Neural cell (in vitro differentiated cells): Measurements from ENCODE around the gene POLK.

ENCODE experiments used
- EP300 ChIP-seq: fragments of 450-650 bp; conservative IDR thresholded peaks from 2 replicates; pipeline ENCODE4 v1.6.1; 2014; ENCODE audit warnings: antibody characterized with exemption, mild to moderate bottlenecking, moderate library complexity; ENCODE audit not compliant: poor library complexity, severe bottlenecking
- EZH2 ChIP-seq: fragments of 200-600, 300-800 bp; shearing (Covaris generic), sonication (generic); IDR thresholded peaks from 2 replicates; pipeline ENCODE4 v1.6.1; 2014; ENCODE audit warnings: antibody characterized with exemption, low read length, borderline replicate concordance, mild to moderate bottlenecking; ENCODE audit not compliant: insufficient read depth, poor library complexity, severe bottlenecking
- MXI1 ChIP-seq: fragments of 450-650 bp; conservative IDR thresholded peaks from 2 replicates; pipeline ENCODE4 v1.6.1; 2014; ENCODE audit warnings: antibody characterized with exemption, mild to moderate bottlenecking; ENCODE audit not compliant: poor library complexity, severe bottlenecking
- POLR2AphosphoS5 ChIP-seq: IDR thresholded peaks from 2 replicates; pipeline ENCODE4 v1.6.1; 2012
- SMC3 ChIP-seq: fragments of 450-650 bp; conservative IDR thresholded peaks from 2 replicates; pipeline ENCODE4 v1.6.1; 2014; ENCODE audit warnings: antibody characterized with exemption, mild to moderate bottlenecking, moderate library complexity; ENCODE audit not compliant: poor library complexity
- TAF1 ChIP-seq: IDR thresholded peaks from 2 replicates; pipeline ENCODE4 v1.6.1; 2012; ENCODE audit warnings: low read depth
- TF ChIP-seq, protein P1 (sequence below): fragments of 450-650 bp; IDR thresholded peaks from 2 replicates; pipeline ENCODE4 v1.5.1; 2014; ENCODE audit warnings: antibody characterized with exemption, mild to moderate bottlenecking, moderate library complexity; ENCODE audit not compliant: poor library complexity, severe bottlenecking
- TF ChIP-seq, protein P2 (sequence below): IDR thresholded peaks from 2 replicates; pipeline ENCODE4 v1.6.1; 2012; ENCODE audit warnings: borderline replicate concordance

DNA sequence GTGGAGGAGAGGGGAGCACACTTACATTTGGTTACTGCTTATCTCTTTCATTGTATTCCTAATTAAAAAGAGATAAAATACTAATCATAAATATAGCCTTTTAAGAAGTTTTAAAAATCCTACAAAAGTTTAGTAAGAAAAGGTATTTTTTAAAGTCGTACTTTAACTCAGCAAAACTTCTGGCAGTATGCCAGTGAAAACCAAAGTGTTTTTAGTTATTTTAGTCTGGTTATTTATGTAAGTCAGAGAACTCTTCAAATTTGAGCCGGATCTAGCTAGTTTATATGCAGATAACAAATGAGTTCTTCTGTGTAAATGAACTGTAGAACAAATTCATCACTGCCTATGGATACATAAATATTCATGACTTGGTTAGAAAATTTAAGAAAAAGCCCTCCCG lies 63.1 kb downstream of the POLK start:
- no peak for TF ChIP-seq EP300
- TF ChIP-seq POLR2AphosphoS5: no peak
- TF ChIP-seq SMC3: no peak
- TF ChIP-seq, protein P1, sequence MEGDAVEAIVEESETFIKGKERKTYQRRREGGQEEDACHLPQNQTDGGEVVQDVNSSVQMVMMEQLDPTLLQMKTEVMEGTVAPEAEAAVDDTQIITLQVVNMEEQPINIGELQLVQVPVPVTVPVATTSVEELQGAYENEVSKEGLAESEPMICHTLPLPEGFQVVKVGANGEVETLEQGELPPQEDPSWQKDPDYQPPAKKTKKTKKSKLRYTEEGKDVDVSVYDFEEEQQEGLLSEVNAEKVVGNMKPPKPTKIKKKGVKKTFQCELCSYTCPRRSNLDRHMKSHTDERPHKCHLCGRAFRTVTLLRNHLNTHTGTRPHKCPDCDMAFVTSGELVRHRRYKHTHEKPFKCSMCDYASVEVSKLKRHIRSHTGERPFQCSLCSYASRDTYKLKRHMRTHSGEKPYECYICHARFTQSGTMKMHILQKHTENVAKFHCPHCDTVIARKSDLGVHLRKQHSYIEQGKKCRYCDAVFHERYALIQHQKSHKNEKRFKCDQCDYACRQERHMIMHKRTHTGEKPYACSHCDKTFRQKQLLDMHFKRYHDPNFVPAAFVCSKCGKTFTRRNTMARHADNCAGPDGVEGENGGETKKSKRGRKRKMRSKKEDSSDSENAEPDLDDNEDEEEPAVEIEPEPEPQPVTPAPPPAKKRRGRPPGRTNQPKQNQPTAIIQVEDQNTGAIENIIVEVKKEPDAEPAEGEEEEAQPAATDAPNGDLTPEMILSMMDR: no peak
- no peak for TF ChIP-seq TAF1
- no peak for TF ChIP-seq EZH2
- no peak for TF ChIP-seq MXI1
- TF ChIP-seq, protein P2, sequence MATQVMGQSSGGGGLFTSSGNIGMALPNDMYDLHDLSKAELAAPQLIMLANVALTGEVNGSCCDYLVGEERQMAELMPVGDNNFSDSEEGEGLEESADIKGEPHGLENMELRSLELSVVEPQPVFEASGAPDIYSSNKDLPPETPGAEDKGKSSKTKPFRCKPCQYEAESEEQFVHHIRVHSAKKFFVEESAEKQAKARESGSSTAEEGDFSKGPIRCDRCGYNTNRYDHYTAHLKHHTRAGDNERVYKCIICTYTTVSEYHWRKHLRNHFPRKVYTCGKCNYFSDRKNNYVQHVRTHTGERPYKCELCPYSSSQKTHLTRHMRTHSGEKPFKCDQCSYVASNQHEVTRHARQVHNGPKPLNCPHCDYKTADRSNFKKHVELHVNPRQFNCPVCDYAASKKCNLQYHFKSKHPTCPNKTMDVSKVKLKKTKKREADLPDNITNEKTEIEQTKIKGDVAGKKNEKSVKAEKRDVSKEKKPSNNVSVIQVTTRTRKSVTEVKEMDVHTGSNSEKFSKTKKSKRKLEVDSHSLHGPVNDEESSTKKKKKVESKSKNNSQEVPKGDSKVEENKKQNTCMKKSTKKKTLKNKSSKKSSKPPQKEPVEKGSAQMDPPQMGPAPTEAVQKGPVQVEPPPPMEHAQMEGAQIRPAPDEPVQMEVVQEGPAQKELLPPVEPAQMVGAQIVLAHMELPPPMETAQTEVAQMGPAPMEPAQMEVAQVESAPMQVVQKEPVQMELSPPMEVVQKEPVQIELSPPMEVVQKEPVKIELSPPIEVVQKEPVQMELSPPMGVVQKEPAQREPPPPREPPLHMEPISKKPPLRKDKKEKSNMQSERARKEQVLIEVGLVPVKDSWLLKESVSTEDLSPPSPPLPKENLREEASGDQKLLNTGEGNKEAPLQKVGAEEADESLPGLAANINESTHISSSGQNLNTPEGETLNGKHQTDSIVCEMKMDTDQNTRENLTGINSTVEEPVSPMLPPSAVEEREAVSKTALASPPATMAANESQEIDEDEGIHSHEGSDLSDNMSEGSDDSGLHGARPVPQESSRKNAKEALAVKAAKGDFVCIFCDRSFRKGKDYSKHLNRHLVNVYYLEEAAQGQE: no peak
